ENCODE data around the gene DEFB114.

GRCh38 chr6:49951926-49952325 is 12.0 kb downstream of the DEFB114 start:
- TF ChIP-seq CTCF (IDR thresholded peaks at IDR 0.05), result no peak
- TF ChIP-seq POLR2A (IDR thresholded peaks at IDR 0.05), result no peak
- no peak for TF ChIP-seq EP300 (IDR thresholded peaks at IDR 0.05)
